Ascending aorta (tissue), 2 donors: ENCODE results near the gene KIAA0319L. TPM values are rescaled to one million over a fixed set of nuclear protein-coding genes. Genes with fewer than 3 reads are reported as not detected.

ENCODE experiments used
- DNase-seq, 2 donors: peaks; one replicate each; pipeline ENCODE4 v3.0.0-alpha.2; 2019; ENCODE audit warnings: low spot score in 2 of 2
- H3K27ac ChIP-seq, 2 donors: fragments of 200-600 bp; sonication (generic); one replicate each; pipeline ENCODE4 v1.5.1; 2016 to 2017; ENCODE audit warnings: mild to moderate bottlenecking in 1 of 2
- H3K27me3 ChIP-seq: fragments of 200-600 bp; sonication (generic); one replicate; pipeline ENCODE4 v1.5.1; 2017
- H3K36me3 ChIP-seq, 2 donors: fragments of 200-600 bp; sonication (generic); one replicate each; pipeline ENCODE4 v1.5.1; 2016
- H3K4me1 ChIP-seq, 2 donors: fragments of 200-600 bp; sonication (generic); one replicate each; pipeline ENCODE4 v1.5.1; 2016 to 2017; ENCODE audit warnings: mild to moderate bottlenecking in 1 of 2
- H3K4me3 ChIP-seq, 2 donors: fragments of 200-600 bp; sonication (generic); one replicate each; pipeline ENCODE4 v1.5.1; 2016 to 2017; ENCODE audit warnings: mild to moderate bottlenecking in 1 of 2
- H3K9me3 ChIP-seq, 2 donors: fragments of 200-600 bp; sonication (generic); one replicate each; pipeline ENCODE4 v1.5.1; 2016
- intact Hi-C: fragments of 100-400 bp; cut with DNase I; formaldehyde crosslinking; loops from one replicate; pipeline ENCODE4 v1.15.1; 2023
- total RNA-seq: library from RNA; depleted of rRNA; stranded (reverse); fragments of >200 nt; gene quantifications from one replicate; pipeline ENCODE4 v1.1.0, GENCODE V29; 2016
- TF ChIP-seq, protein P1 (sequence below), 3 experiments: fragments of 200-600 bp in 2 of 3; fragments of 450-650 bp in 1 of 3; sonication (generic) in 2 of 3; IDR thresholded peaks; one replicate each; pipeline ENCODE4 v1.5.1; 2016 to 2019; ENCODE audit warnings: antibody characterized with exemption in 3 of 3, mild to moderate bottlenecking in 1 of 3, moderate library complexity in 1 of 3

KIAA0319L gene
- total RNA-seq, 1 donor from 2014 or later = 44.9 TPM

GRCh38 chr1:35556484-35557117 lies 602 bp downstream of the KIAA0319L start:
- no peaks in the 10 kb centered on the region for H3K27me3 ChIP-seq
- TF ChIP-seq, protein P1, sequence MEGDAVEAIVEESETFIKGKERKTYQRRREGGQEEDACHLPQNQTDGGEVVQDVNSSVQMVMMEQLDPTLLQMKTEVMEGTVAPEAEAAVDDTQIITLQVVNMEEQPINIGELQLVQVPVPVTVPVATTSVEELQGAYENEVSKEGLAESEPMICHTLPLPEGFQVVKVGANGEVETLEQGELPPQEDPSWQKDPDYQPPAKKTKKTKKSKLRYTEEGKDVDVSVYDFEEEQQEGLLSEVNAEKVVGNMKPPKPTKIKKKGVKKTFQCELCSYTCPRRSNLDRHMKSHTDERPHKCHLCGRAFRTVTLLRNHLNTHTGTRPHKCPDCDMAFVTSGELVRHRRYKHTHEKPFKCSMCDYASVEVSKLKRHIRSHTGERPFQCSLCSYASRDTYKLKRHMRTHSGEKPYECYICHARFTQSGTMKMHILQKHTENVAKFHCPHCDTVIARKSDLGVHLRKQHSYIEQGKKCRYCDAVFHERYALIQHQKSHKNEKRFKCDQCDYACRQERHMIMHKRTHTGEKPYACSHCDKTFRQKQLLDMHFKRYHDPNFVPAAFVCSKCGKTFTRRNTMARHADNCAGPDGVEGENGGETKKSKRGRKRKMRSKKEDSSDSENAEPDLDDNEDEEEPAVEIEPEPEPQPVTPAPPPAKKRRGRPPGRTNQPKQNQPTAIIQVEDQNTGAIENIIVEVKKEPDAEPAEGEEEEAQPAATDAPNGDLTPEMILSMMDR (IDR thresholded peaks at IDR 0.05) = no peak
- H3K36me3 ChIP-seq = peaks cover 14 to 24% of the 10 kb centered on the region in 2 donors
- no peak for DNase-seq
- no peaks in the 10 kb centered on the region for H3K9me3 ChIP-seq
- intact Hi-C loops = loop anchor here (2.0 to 5.0 kb wide), 6 partner anchors 18 to 364 kb away; partner anchors contain the start of genes C1orf216, PSMB2 and SFPQ
- H3K4me3 ChIP-seq = peak overlapping the region; percentile 85 to 98
- H3K27ac ChIP-seq = peak overlapping the region; percentile 95 to 97
- peaks cover 4 to 45% of the 10 kb centered on the region in 2 donors for H3K4me1 ChIP-seq

- peaks cover 4 to 37% of the 10 kb centered on the region in 2 donors for H3K4me1 ChIP-seq
These were observed 1.4 kb downstream of the KIAA0319L start for GRCh38 chr1:35555601-35556477.

GRCh38 chr1:35555212-35555584 lies 2.0 kb downstream of the KIAA0319L start:
- H3K9me3 ChIP-seq = no peaks in the 10 kb centered on the region
- no peak overlapping the region for H3K4me3 ChIP-seq
- no peak overlapping the region for H3K27ac ChIP-seq
- peaks cover 14 to 31% of the 10 kb centered on the region in 2 donors for H3K36me3 ChIP-seq
- no peak for DNase-seq
- TF ChIP-seq, protein P1 (IDR thresholded peaks at IDR 0.05) = no peak
- intact Hi-C loops = loop anchor here (5.0 kb wide), 2 partner anchors 87 to 217 kb away; partner anchors contain the start of gene PSMB2
- H3K27me3 ChIP-seq = no peaks in the 10 kb centered on the region
- peaks cover 2 to 31% of the 10 kb centered on the region in 2 donors for H3K4me1 ChIP-seq

More at GRCh38 chr1:35555601-35556477, 1.4 kb downstream of the KIAA0319L start:
- Histone ChIP-seq H3K27me3 (no peaks in the 10 kb centered on the region), H3K27ac (no peak overlapping the region), H3K9me3 (no peaks in the 10 kb centered on the region), H3K36me3 (peaks cover 14 to 29% of the 10 kb centered on the region in 2 donors), H3K4me3 (peak overlapping the region; percentile 85 to 98)
- no peak for DNase-seq
- TF ChIP-seq, protein P1 (IDR thresholded peaks at IDR 0.05) = no peak
- intact Hi-C loops = loop anchor here (2.0 to 5.0 kb wide), 6 partner anchors 17 to 363 kb away; partner anchors contain the start of genes C1orf216, PSMB2 and SFPQ

GRCh38 chr1:35554266-35555211 lies 2.7 kb downstream of the KIAA0319L start:
- peaks cover 2 to 30% of the 10 kb centered on the region in 2 donors for H3K4me1 ChIP-seq
- H3K4me3 ChIP-seq = no peak overlapping the region
- TF ChIP-seq, protein P1 (IDR thresholded peaks at IDR 0.05) = no peak
- DNase-seq = no peak
- no peaks in the 10 kb centered on the region for H3K9me3 ChIP-seq
- H3K36me3 ChIP-seq = peaks cover 14 to 37% of the 10 kb centered on the region in 2 donors
- no peaks in the 10 kb centered on the region for H3K27me3 ChIP-seq
- intact Hi-C loops = loop anchor here (5.0 kb wide), 2 partner anchors 88 to 218 kb away; partner anchors contain the start of gene PSMB2
- no peak overlapping the region for H3K27ac ChIP-seq

DNA sequence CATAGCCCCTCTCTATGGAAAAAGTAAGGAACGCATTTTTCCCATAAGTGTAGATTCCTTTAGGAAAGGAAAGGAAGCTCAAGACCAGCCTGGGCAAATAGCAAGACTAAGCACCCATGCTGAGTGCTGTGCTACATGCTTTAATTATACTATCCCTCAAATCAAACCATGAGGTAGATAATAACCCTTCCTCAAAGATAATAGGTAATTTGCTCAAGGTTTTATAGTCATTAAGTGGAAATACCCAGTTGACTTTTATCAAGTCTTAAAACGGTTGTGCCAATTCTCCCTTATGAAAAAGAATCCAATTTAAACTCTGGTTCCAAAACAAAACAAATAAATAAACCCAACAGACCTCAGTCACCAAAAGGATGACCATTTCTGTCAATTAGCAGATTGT lies 3.4 kb downstream of the KIAA0319L start:
- intact Hi-C loops = no loop called here
- TF ChIP-seq, protein P1 (IDR thresholded peaks at IDR 0.05) = no peak
- no peaks in the 10 kb centered on the region for H3K9me3 ChIP-seq
- H3K27me3 ChIP-seq = no peaks in the 10 kb centered on the region
- DNase-seq = no peak
- no peak overlapping the region for H3K27ac ChIP-seq
- H3K36me3 ChIP-seq = peaks cover 14 to 39% of the 10 kb centered on the region in 2 donors
- no peak overlapping the region for H3K4me3 ChIP-seq
- peaks cover 2 to 30% of the 10 kb centered on the region in 2 donors for H3K4me1 ChIP-seq
